Stimulated activated CD8-positive, alpha-beta memory T cell treated with anti-CD3 and anti-CD28 coated beads, Interleukin-15, amount 100 ng/mL, for 4 hours (primary cell): ENCODE data around the gene PRKCZ.

Experiments used
- DNase-seq, 2 donors: peaks; one replicate each; pipeline ENCODE4 v3.0.0-alpha.2; 2020; ENCODE audit warnings: low read depth in 2 of 2

Gene PRKCZ

GRCh38 chr1:2049718-2050431, at the start of gene PRKCZ:
Gene PRKCZ (plus strand): TSS chr1:2050411. CDS start chr1:2050631, 220 bp downstream.
- peak; percentile 87 to 94 for DNase-seq

- DNase-seq, result no peak
These were observed 49.8 kb upstream of the PRKCZ start for GRCh38 chr1:2000432-2000831.

GRCh38 chr1:2000850-2001249, 49.4 kb upstream of the PRKCZ start:
- no peak for DNase-seq

- no peak for DNase-seq
These were observed 48.3 kb upstream of the PRKCZ start for GRCh38 chr1:2001773-2002411.

- DNase-seq, result no peak
These were observed 46.6 kb upstream of the PRKCZ start, which contains the start of gene CFAP74 for GRCh38 chr1:2003541-2004131. Gene CFAP74 (minus strand): TSS chr1:2003786. CDS start chr1:1990956, 12,830 bp downstream.

- no peak for DNase-seq
These were observed 45.4 kb upstream of the PRKCZ start for GRCh38 chr1:2004856-2005255.

GRCh38 chr1:2009101-2010053, 40.8 kb upstream of the PRKCZ start:
- no peak for DNase-seq

GRCh38 chr1:2014181-2014580, 36.0 kb upstream of the PRKCZ start:
- no peak for DNase-seq

- no peak for DNase-seq
These were observed 35.2 kb upstream of the PRKCZ start for GRCh38 chr1:2014741-2015735.

- no peak for DNase-seq
These were observed 34.1 kb upstream of the PRKCZ start for GRCh38 chr1:2016123-2016522.

GRCh38 chr1:2018217-2019171, 31.7 kb upstream of the PRKCZ start:
- DNase-seq, result no peak

GRCh38 chr1:2019172-2019543, 31.1 kb upstream of the PRKCZ start, which contains the start of gene GABRD:
Gene GABRD (plus strand): TSS chr1:2019345. CDS start chr1:2019424, 79 bp downstream.
- DNase-seq, result no peak

GRCh38 chr1:2019571-2020309, 30.5 kb upstream of the PRKCZ start:
- no peak for DNase-seq

- no peak for DNase-seq
These were observed 29.9 kb upstream of the PRKCZ start for GRCh38 chr1:2020310-2020655.

GRCh38 chr1:2021550-2021949, 28.7 kb upstream of the PRKCZ start:
- DNase-seq, result no peak

GRCh38 chr1:2022063-2022770, 28.0 kb upstream of the PRKCZ start:
- no peak for DNase-seq

- DNase-seq, result no peak
These were observed 27.0 kb upstream of the PRKCZ start for GRCh38 chr1:2023187-2023586.

GRCh38 chr1:2024451-2024850, 25.8 kb upstream of the PRKCZ start:
- DNase-seq, result no peak
